ENCODE data around the gene GPBP1L1. TPM values are rescaled to one million over a fixed set of nuclear protein-coding genes. Genes with fewer than 3 reads are reported as not detected.

Gene GPBP1L1
- polyA plus RNA-seq, 3 donors from 2014 or later = 76.5 to 120 (median 78.4) TPM

DNA sequence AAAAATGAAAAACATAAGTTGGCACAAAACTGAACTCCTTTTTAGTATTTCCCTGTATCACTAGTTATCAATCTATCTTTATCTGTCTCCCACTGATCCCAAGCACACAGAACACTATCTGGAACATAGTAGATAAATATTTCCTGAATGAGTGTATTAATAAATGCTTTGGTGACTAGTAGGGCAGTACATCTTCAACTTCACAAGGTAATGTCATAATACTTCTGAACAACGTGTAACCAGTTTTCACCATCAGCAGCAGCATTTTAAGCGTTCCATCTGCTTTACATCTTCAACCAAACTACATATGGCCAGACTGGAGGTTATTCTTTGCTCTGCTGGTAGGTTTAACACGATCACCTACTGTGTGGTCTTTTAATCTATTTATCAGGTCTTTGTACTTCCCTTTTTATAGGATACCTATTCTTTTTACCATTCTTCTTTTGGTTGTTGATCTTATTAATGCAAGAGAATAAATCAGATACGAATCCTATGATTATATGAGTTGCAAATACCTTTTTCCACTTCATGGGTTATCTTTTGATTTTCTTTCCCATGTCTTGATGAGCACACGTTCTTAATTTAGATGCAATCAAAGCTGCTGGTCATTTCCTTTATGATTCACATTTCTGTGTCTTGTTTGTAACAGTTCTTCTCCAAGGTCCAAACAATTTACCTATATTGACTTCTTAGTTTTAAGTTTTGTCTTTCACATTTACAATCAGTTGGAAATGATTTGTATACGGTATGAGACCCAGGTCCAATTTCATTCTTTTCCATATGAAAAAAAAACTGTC lies 16.3 kb downstream of the GPBP1L1 start:
- H3K4me3 Mint-ChIP-seq = no peak overlapping the region
- DNase-seq = no peak
- H3K27ac Mint-ChIP-seq = peak overlapping the region in 1 of 6 donors; percentile 16

DNA sequence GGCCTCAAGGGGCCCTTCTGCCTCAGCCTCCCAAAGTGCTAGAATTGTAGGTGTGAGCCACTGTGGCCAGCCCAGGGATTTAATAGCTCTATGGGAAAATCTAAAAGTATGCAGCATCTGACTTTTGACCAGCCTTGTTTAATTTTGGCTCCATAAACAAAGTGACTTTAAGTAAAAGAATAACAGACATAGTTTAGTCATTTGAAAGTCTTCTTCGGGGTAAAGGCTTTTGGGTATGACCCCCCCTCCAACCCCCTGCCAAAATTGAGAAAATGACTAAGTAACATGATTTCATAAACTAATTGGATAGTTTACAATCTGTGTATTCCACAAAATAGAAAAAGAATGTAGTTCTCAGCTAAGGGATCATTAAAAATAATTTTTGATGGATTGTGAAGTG lies 17.0 kb downstream of the GPBP1L1 start:
- H3K27me3 Mint-ChIP-seq (ENCODE audit: low read depth in 3 of 3) = peaks cover 0 to 1% (median 1%) of the 10 kb centered on the region in 3 donors
- H3K36me3 Mint-ChIP-seq = no peaks in the 10 kb centered on the region
- no peak overlapping the region for H3K27ac Mint-ChIP-seq
- no peak for DNase-seq
- H3K4me3 Mint-ChIP-seq = no peak overlapping the region
- H3K9me3 Mint-ChIP-seq = no peaks in the 10 kb centered on the region
- peaks cover 51 to 81% of the 10 kb centered on the region in 2 donors for H3K4me1 Mint-ChIP-seq

More for the DNA sequence above, 16.3 kb downstream of the GPBP1L1 start:
- Mint-ChIP-seq H3K27me3 (ENCODE audit: low read depth in 3 of 3) (peaks cover 0 to 1% (median 1%) of the 10 kb centered on the region in 3 donors), H3K4me1 (peaks cover 55 to 85% of the 10 kb centered on the region in 2 donors), H3K9me3 (no peaks in the 10 kb centered on the region), H3K36me3 (no peaks in the 10 kb centered on the region)

GRCh38 chr1:45668526-45668925 lies 17.8 kb downstream of the GPBP1L1 start:
- H3K36me3 Mint-ChIP-seq = no peaks in the 10 kb centered on the region
- peaks cover 0 to 1% (median 1%) of the 10 kb centered on the region in 3 donors for H3K27me3 Mint-ChIP-seq (ENCODE audit: low read depth in 3 of 3)
- H3K4me3 Mint-ChIP-seq = no peak overlapping the region
- no peak overlapping the region for H3K27ac Mint-ChIP-seq
- no peaks in the 10 kb centered on the region for H3K9me3 Mint-ChIP-seq
- peaks cover 45 to 75% of the 10 kb centered on the region in 2 donors for H3K4me1 Mint-ChIP-seq
- no peak for DNase-seq

DNA sequence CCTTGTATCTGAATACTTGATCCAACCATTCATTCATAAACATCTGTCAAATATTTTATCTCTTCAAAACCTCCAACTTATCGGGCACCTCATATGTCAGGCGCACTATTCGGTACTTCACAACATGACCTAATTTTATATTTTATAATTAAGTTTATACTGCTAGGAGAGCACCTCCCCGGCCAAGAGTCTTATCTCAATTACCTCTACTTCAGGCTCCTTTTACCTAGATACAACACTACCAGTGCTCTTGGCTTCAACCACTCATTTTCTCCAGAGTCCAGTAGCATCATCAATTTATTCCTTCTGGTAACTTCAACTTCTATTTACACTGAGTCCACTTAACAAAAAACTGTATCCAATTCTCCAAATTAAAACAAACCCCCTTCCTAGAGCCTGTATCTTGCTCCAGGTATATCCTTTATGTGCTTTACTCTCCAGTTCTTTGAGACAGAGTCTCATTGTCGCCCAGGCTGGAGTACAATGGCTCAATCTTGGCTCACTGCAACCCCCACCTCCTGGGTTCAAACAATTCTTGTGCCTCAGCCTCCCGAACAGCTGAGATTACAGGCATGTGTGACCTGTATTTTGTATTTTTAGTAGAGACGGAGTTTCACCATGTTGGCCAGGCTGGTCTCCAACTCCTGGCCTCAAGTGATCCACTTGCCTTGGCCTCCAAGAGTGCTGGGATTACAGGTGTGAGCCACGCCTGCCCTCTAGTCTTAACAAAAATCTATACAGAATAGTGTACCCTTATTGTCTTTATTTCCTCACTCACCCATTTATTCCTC lies 18.8 kb downstream of the GPBP1L1 start:
- Mint-ChIP-seq H3K9me3 (no peaks in the 10 kb centered on the region), H3K4me1 (peaks cover 42 to 75% of the 10 kb centered on the region in 2 donors), H3K36me3 (no peaks in the 10 kb centered on the region), H3K27ac (peak overlapping the region in 3 of 6 donors; percentile 3 to 48 (median 5)), H3K27me3 (ENCODE audit: low read depth in 3 of 3) (peaks cover 0 to 1% (median 1%) of the 10 kb centered on the region in 3 donors), H3K4me3 (no peak overlapping the region)
- no peak for DNase-seq

GRCh38 chr1:45666836-45667235 lies 19.5 kb downstream of the GPBP1L1 start:
- peaks cover 43 to 79% of the 10 kb centered on the region in 2 donors for H3K4me1 Mint-ChIP-seq
- DNase-seq = no peak
- peak overlapping the region in 1 of 6 donors; percentile 36 for H3K27ac Mint-ChIP-seq
- no peaks in the 10 kb centered on the region for H3K9me3 Mint-ChIP-seq
- H3K27me3 Mint-ChIP-seq (ENCODE audit: low read depth in 3 of 3) = peaks cover 0 to 1% (median 1%) of the 10 kb centered on the region in 3 donors
- H3K36me3 Mint-ChIP-seq = no peaks in the 10 kb centered on the region
- H3K4me3 Mint-ChIP-seq = no peak overlapping the region

- Mint-ChIP-seq H3K27me3 (ENCODE audit: low read depth in 3 of 3) (no peaks in the 10 kb centered on the region), H3K4me1 (peaks cover 14 to 33% of the 10 kb centered on the region in 2 donors), H3K27ac (no peak overlapping the region), H3K4me3 (no peak overlapping the region), H3K9me3 (no peaks in the 10 kb centered on the region), H3K36me3 (peaks cover 7 to 32% (median 19%) of the 10 kb centered on the region in 3 donors)
- DNase-seq = no peak
Measured at GRCh38 chr1:45660336-45660735, 26.0 kb downstream of the GPBP1L1 start.

GRCh38 chr1:45659222-45659621 lies 27.1 kb downstream of the GPBP1L1 start:
- Mint-ChIP-seq H3K27me3 (ENCODE audit: low read depth in 3 of 3) (no peaks in the 10 kb centered on the region), H3K27ac (no peak overlapping the region), H3K4me3 (no peak overlapping the region), H3K4me1 (peaks cover 11 to 27% of the 10 kb centered on the region in 2 donors), H3K9me3 (no peaks in the 10 kb centered on the region), H3K36me3 (peaks cover 7 to 42% (median 24%) of the 10 kb centered on the region in 3 donors)
- no peak for DNase-seq

GRCh38 chr1:45658171-45658570 lies 28.2 kb downstream of the GPBP1L1 start:
- Mint-ChIP-seq H3K4me1 (peaks cover 7 to 21% of the 10 kb centered on the region in 2 donors), H3K9me3 (no peaks in the 10 kb centered on the region), H3K27ac (peak overlapping the region in 1 of 6 donors; percentile 74), H3K4me3 (no peak overlapping the region), H3K36me3 (peaks cover 7 to 42% (median 24%) of the 10 kb centered on the region in 3 donors), H3K27me3 (ENCODE audit: low read depth in 3 of 3) (no peaks in the 10 kb centered on the region)
- no peak for DNase-seq

DNA sequence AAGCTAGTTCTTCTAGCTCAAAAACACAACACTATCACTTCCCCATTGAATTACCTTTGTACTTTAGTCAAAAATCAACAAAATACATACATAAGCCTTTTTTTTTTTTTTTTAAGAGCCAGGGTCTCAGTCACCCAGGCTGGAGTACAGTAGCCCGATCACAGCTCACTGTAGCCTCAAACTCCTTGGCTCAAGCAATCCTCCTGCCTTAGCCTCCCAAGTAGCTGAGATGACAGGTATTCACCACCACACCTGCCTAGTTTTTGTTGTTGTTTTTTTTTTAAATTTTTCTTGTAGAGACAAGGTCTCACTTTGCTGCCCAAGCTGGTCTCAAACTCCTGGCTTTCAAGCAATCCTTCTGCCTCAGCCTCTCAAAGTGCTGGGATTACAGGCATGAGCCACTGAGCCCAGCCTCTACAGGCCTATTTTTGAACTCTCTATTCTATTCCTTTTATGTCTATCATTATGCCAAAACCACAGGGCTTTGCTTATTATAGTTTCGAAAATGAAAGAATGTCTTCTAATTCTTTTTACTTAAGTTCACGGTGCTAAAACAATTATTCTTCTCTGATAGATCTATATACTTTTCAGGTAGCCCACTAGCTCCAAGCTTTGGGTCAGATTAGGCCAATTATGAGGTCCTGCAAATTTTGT lies 29.6 kb downstream of the GPBP1L1 start:
- Mint-ChIP-seq H3K27me3 (ENCODE audit: low read depth in 3 of 3) (no peaks in the 10 kb centered on the region), H3K27ac (peak overlapping the region in 1 of 6 donors; percentile 17), H3K4me1 (peaks cover 2 to 10% of the 10 kb centered on the region in 2 donors), H3K4me3 (no peak overlapping the region), H3K36me3 (peaks cover 7 to 51% (median 24%) of the 10 kb centered on the region in 3 donors), H3K9me3 (no peaks in the 10 kb centered on the region)
- DNase-seq = no peak

DNA sequence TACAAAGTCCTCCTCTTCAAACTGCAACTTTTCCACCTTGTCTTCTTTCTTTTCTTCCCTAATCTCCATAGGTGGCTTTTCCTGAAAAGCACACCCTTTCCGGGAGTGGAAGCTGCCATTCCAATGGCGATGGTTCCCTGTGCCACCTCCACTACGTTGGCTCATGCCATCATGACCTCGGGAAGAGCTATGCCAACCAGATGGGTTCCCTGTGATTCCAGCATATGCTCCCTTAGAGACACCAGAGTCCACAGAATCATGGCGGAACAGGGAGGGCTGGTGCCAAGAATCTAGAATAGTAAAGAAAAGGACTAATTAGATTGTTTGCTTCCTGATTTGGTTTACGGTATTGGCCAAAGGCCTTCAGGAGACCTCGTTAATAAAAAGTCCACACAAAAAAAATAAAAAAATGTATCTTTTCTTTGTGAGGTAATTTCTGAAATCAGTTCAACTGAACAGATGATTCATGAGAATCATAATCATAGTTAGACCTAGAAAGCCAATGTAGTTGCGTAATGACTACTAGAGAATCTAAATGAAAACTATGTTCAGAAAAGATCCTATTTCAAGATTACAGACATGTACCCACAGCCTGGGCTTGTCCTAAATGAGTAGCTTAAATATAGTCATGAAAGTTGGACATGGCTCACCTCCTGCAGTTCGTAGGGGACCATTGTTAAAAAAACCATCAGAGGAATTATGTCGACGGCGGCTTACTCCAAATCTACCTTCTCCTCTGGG lies 31.6 kb downstream of the GPBP1L1 start:
- H3K4me1 Mint-ChIP-seq = peaks cover 3 to 12% of the 10 kb centered on the region in 2 donors
- no peaks in the 10 kb centered on the region for H3K9me3 Mint-ChIP-seq
- H3K27ac Mint-ChIP-seq = no peak overlapping the region
- H3K27me3 Mint-ChIP-seq (ENCODE audit: low read depth in 3 of 3) = no peaks in the 10 kb centered on the region
- peaks cover 10 to 56% (median 22%) of the 10 kb centered on the region in 3 donors for H3K36me3 Mint-ChIP-seq
- H3K4me3 Mint-ChIP-seq = no peak overlapping the region
- no peak for DNase-seq

- Mint-ChIP-seq H3K36me3 (peaks cover 3 to 18% (median 14%) of the 10 kb centered on the region in 3 donors), H3K4me3 (no peak overlapping the region), H3K27ac (peak overlapping the region in 2 of 6 donors; percentile 11 to 38), H3K27me3 (ENCODE audit: low read depth in 3 of 3) (no peaks in the 10 kb centered on the region), H3K9me3 (no peaks in the 10 kb centered on the region), H3K4me1 (peaks cover 3 to 24% of the 10 kb centered on the region in 2 donors)
- DNase-seq = no peak
Measured at GRCh38 chr1:45647248-45648021, 38.9 kb downstream of the GPBP1L1 start.

GRCh38 chr1:45644661-45645060 lies 41.7 kb downstream of the GPBP1L1 start:
- no peak overlapping the region for H3K4me3 Mint-ChIP-seq
- H3K9me3 Mint-ChIP-seq = no peaks in the 10 kb centered on the region
- H3K27ac Mint-ChIP-seq = no peak overlapping the region
- H3K36me3 Mint-ChIP-seq = peaks cover 6 to 15% (median 13%) of the 10 kb centered on the region in 3 donors
- H3K27me3 Mint-ChIP-seq (ENCODE audit: low read depth in 3 of 3) = no peaks in the 10 kb centered on the region
- H3K4me1 Mint-ChIP-seq = peaks cover 0 to 12% of the 10 kb centered on the region in 2 donors
- DNase-seq = no peak

Measured in immature natural killer cell (primary cell).